OCI-LY1 (cell line): Measurements from ENCODE around the gene LIMCH1.

Experiments used
- H2AFZ ChIP-seq: fragments of 200-600 bp; sonication (generic), shearing (Covaris generic); 2 replicates; pipeline ENCODE4 v1.6.0; 2014; ENCODE audit warnings: antibody characterized with exemption, mild to moderate bottlenecking, low read length
- H3F3A ChIP-seq: fragments of 200-600 bp; sonication (generic), shearing (Covaris generic); 2 replicates; pipeline ENCODE4 v1.6.0; 2014; ENCODE audit warnings: mild to moderate bottlenecking, antibody characterized with exemption, low read length, moderate library complexity; ENCODE audit not compliant: insufficient read depth
- H3K27ac ChIP-seq: fragments of 200-600 bp; sonication (generic); 2 replicates; pipeline ENCODE4 v1.5.1; 2014; ENCODE audit warnings: low read length, mixed run types, mild to moderate bottlenecking, low read depth; ENCODE audit not compliant: poor library complexity, severe bottlenecking
- H3K27me3 ChIP-seq: fragments of 200-600 bp; sonication (generic); 2 replicates; pipeline ENCODE4 v1.6.0; 2014; ENCODE audit warnings: antibody characterized with exemption, mild to moderate bottlenecking, low read length, moderate library complexity; ENCODE audit not compliant: insufficient read depth
- H3K36me3 ChIP-seq: fragments of 200-600 bp; sonication (generic); 2 replicates; pipeline ENCODE4 v1.6.1; 2014; ENCODE audit warnings: mild to moderate bottlenecking, antibody characterized with exemption, low read length, moderate library complexity, mixed read lengths; ENCODE audit not compliant: insufficient read depth
- H3K4me1 ChIP-seq: fragments of 200-600 bp; sonication (generic); 2 replicates; pipeline ENCODE4 v1.5.1; 2014; ENCODE audit warnings: mild to moderate bottlenecking, low read length, moderate library complexity; ENCODE audit not compliant: insufficient read depth, severe bottlenecking
- H3K4me2 ChIP-seq: fragments of 200-600 bp; sonication (generic), shearing (Covaris generic); 2 replicates; pipeline ENCODE4 v1.6.1; 2014; ENCODE audit warnings: low read length
- H3K4me3 ChIP-seq: fragments of 200-600 bp; sonication (generic); 2 replicates; pipeline ENCODE4 v1.5.1; 2014; ENCODE audit warnings: low read length, low read depth, mild to moderate bottlenecking, mixed read lengths; ENCODE audit not compliant: poor library complexity, severe bottlenecking
- H3K79me2 ChIP-seq: fragments of 200-600 bp; shearing (Covaris generic); 2 replicates; pipeline ENCODE4 v1.6.1; 2016; ENCODE audit warnings: mixed run types, low read length, mixed read lengths; ENCODE audit not compliant: insufficient read depth
- H3K9ac ChIP-seq: fragments of 200-600 bp; sonication (generic), shearing (Covaris generic); 2 replicates; pipeline ENCODE4 v1.6.1; 2014; ENCODE audit warnings: mild to moderate bottlenecking, low read length, mixed read lengths
- H3K9me2 ChIP-seq: fragments of 200-600 bp; sonication (generic), shearing (Covaris generic); 2 replicates; pipeline ENCODE4 v1.6.1; 2014; ENCODE audit warnings: low read depth, mild to moderate bottlenecking, low read length, mixed read lengths
- H3K9me3 ChIP-seq: fragments of 200-600 bp; shearing (Covaris generic); 2 replicates; pipeline ENCODE4 v1.6.1; 2014; ENCODE audit warnings: low read length, mixed read lengths
- H4K20me1 ChIP-seq: fragments of 200-600 bp; sonication (generic), shearing (Covaris generic); 2 replicates; pipeline ENCODE4 v1.6.0; 2016; ENCODE audit warnings: mild to moderate bottlenecking, low read length; ENCODE audit not compliant: insufficient read depth
- CTCF ChIP-seq: fragments of 200-600 bp; sonication (generic), shearing (Covaris generic); IDR thresholded peaks from 2 replicates; pipeline ENCODE4 v1.5.1; 2017; ENCODE audit warnings: mild to moderate bottlenecking, antibody characterized with exemption, low read length, moderate library complexity, mixed read lengths
- EZH2 ChIP-seq: fragments of 200-600 bp; sonication (generic), shearing (Covaris generic); IDR thresholded peaks from 2 replicates; pipeline ENCODE4 v1.8.0; 2017; ENCODE audit warnings: borderline replicate concordance, mixed run types, mild to moderate bottlenecking, antibody characterized with exemption, low read length, moderate library complexity, mixed read lengths

LIMCH1 gene

DNA sequence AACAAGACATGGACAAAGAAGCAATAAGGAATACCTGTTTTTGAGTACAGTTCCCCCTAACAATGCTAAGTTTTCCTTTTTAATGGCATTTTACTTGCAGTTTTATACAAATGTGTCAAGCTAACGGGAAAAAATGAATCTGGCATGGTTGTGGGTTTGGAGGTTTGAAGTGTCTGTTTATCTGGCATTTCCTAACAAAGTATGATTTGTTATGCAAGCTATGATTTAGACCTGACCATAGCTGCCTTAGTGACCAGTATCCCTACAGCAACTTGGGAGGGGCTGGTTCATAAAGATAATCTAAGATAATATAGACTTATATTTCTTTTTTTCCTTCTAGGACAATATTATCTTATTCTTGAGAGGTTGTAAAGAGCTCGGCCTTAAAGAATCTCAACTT is 60.6 kb downstream of the LIMCH1 start:
- no peaks in the 10 kb centered on the region for H4K20me1 ChIP-seq
- no peaks in the 10 kb centered on the region for H3K9me2 ChIP-seq
- no peaks in the 10 kb centered on the region for H3K4me1 ChIP-seq
- H3F3A ChIP-seq, result no peaks in the 10 kb centered on the region
- no peak for TF ChIP-seq CTCF
- TF ChIP-seq EZH2, result no peak
- no peak overlapping the region for H3K4me3 ChIP-seq
- H3K4me2 ChIP-seq, result no peak overlapping the region
- H3K27me3 ChIP-seq, result no peaks in the 10 kb centered on the region; the same call in 1 of the 2 replicates
- H3K9ac ChIP-seq, result no peak overlapping the region
- H2AFZ ChIP-seq, result no peak overlapping the region
- H3K36me3 ChIP-seq, result no peaks in the 10 kb centered on the region
- H3K9me3 ChIP-seq, result no peaks in the 10 kb centered on the region
- no peaks in the 10 kb centered on the region for H3K79me2 ChIP-seq
- no peak overlapping the region for H3K27ac ChIP-seq

- no peak overlapping the region for H3K4me3 ChIP-seq
- H3K4me1 ChIP-seq, result no peaks in the 10 kb centered on the region
- no peak overlapping the region for H3K9ac ChIP-seq
- no peaks in the 10 kb centered on the region for H3F3A ChIP-seq
- no peaks in the 10 kb centered on the region for H3K9me2 ChIP-seq
- no peak overlapping the region for H3K4me2 ChIP-seq
- no peaks in the 10 kb centered on the region for H3K79me2 ChIP-seq
- H3K36me3 ChIP-seq, result no peaks in the 10 kb centered on the region
- TF ChIP-seq EZH2, result no peak
- TF ChIP-seq CTCF, result no peak
- H3K27ac ChIP-seq, result no peak overlapping the region
- H3K9me3 ChIP-seq, result no peaks in the 10 kb centered on the region
- no peak overlapping the region for H2AFZ ChIP-seq
- H4K20me1 ChIP-seq, result no peaks in the 10 kb centered on the region
- H3K27me3 ChIP-seq, result no peaks in the 10 kb centered on the region; the same call in 1 of the 2 replicates
Observed at GRCh38 chr4:41599192-41599786, 61.3 kb downstream of the LIMCH1 start.

DNA sequence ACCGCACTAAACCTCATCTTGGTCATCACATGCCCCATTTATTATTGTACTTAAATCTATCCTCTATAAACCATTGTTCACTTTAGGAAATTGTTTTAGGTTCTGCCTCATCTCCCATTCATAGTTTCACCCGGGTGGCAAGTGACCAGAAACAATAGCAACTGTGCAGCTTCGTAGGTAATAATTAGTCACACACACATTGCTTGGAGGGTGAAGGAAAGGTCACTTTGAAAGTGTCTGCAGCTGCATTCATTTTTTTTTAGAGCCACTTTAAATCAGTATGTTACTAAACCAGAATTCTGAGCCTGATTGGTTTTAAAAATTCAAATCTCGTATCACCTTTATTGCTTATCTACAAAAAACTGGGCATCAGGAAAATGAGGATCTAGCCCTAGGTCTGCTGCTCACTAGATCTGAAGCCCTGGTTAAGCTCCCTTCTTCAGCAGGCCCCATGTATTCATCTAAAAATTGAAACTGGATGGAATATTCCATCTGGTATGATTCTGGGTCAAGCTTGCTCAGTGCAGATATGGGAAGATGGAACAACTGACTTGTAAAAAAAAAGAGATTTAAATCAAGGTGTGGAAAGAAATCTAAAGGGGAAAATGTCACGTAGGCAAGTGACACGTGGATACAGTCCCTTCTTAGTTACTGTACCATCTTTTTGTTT is 62.4 kb downstream of the LIMCH1 start:
- Histone ChIP-seq H2AFZ (no peak overlapping the region), H3K27ac (no peak overlapping the region), H3K79me2 (no peaks in the 10 kb centered on the region), H3K9me3 (no peaks in the 10 kb centered on the region), H3K4me3 (no peak overlapping the region), H3K9me2 (no peaks in the 10 kb centered on the region), H4K20me1 (no peaks in the 10 kb centered on the region), H3K27me3 (no peaks in the 10 kb centered on the region; the same call in 1 of the 2 replicates), H3K36me3 (no peaks in the 10 kb centered on the region), H3F3A (no peaks in the 10 kb centered on the region), H3K4me1 (no peaks in the 10 kb centered on the region), H3K4me2 (no peak overlapping the region), H3K9ac (no peak overlapping the region)
- TF ChIP-seq CTCF, result no peak
- no peak for TF ChIP-seq EZH2
